Upper lobe of left lung (tissue), 6 donors: ENCODE data around the gene SLC25A18. TPM values are rescaled to one million over a fixed set of nuclear protein-coding genes. Genes with fewer than 3 reads are reported as not detected.
"Not testable (repeated sequence)": the region's sequence is repeated elsewhere in the genome, so short reads cannot be mapped to it uniquely, and the experiment has no call there.

Experiments used
- ATAC-seq, 2 donors: fragments of 200-7000 bp; cut with Tn5 transposase; one replicate each; pipeline ENCODE4 v1.9.1; 2022; ENCODE audit warnings: mild to moderate bottlenecking in 2 of 2, moderate library complexity in 2 of 2; ENCODE audit not compliant: low FRiP score in 2 of 2
- DNase-seq, 2 donors: peaks; one replicate each; pipeline ENCODE4 v3.0.0-alpha.2; 2019 to 2020
- H3K27ac ChIP-seq, 4 donors: fragments of 200-600 bp; sonication (generic); one replicate each; pipeline ENCODE4 v1.5.1; 2016 to 2019
- H3K27me3 ChIP-seq, 4 donors: fragments of 200-600 bp; sonication (generic); one replicate each; pipeline ENCODE4 v1.5.1; 2017 to 2019
- H3K36me3 ChIP-seq, 4 donors: fragments of 200-600 bp; sonication (generic); one replicate each; pipeline ENCODE4 v1.5.1; 2016 to 2019
- H3K4me1 ChIP-seq, 4 donors: fragments of 200-600 bp; sonication (generic); one replicate each; pipeline ENCODE4 v1.5.1; 2018 to 2019
- H3K4me3 ChIP-seq, 4 donors: fragments of 200-600 bp; sonication (generic); one replicate each; pipeline ENCODE4 v1.5.1; 2017 to 2019; ENCODE audit warnings: mild to moderate bottlenecking in 2 of 4, moderate library complexity in 1 of 4
- H3K9me3 ChIP-seq, 4 donors: fragments of 200-600 bp; sonication (generic); one replicate each; pipeline ENCODE4 v1.5.1; 2018 to 2019
- EP300 ChIP-seq, 4 donors: sonication (generic); formaldehyde crosslinking; IDR thresholded peaks; one replicate each; pipeline ENCODE4 v1.5.1; 2017; ENCODE audit warnings: antibody characterized with exemption in 4 of 4, control low read depth in 2 of 4
- POLR2A ChIP-seq, 4 donors: fragments of 450-650 bp; IDR thresholded peaks; one replicate each; pipeline ENCODE4 v1.5.1; 2016 to 2017; ENCODE audit warnings: antibody characterized with exemption in 4 of 4, mild to moderate bottlenecking in 2 of 4
- POLR2AphosphoS5 ChIP-seq, 2 donors: sonication (generic); formaldehyde crosslinking; IDR thresholded peaks; one replicate each; pipeline ENCODE4 v1.5.1; 2017; ENCODE audit warnings: antibody characterized with exemption in 2 of 2
- WGBS, 2 donors: methylation state at CpG; one replicate each; pipeline ENCODE4 v1.1.5; 2017 to 2018; 5-methylcytosine and 5-hydroxymethylcytosine counted together
- total RNA-seq, 6 donors: library from RNA; depleted of rRNA in 4 of 6; stranded (reverse); fragments of >200 nt in 4 of 6; gene quantifications; one replicate each; pipeline versions ENCODE4 v1.1.0 to v1.2.1, GENCODE V29; 2016 to 2021
- TF ChIP-seq, protein P1 (sequence below), 6 experiments: fragments of 450-650 bp in 4 of 6; fragments of 200-600 bp in 2 of 6; sonication (generic) in 2 of 6; IDR thresholded peaks; one replicate each; pipeline ENCODE4 v1.5.1; 2016 to 2019; ENCODE audit warnings: antibody characterized with exemption in 6 of 6
- donor health status: DM: no; HTN: no; CAD: no; lungs with moderate emphysema.
- donor health status: DM: no; HTN: yes; CAD: no; lungs with severe emphysema.

Gene SLC25A18
- total RNA-seq, 6 donors from 2014 or later = 0.69 to 3.1 (median 1.1) TPM

DNA sequence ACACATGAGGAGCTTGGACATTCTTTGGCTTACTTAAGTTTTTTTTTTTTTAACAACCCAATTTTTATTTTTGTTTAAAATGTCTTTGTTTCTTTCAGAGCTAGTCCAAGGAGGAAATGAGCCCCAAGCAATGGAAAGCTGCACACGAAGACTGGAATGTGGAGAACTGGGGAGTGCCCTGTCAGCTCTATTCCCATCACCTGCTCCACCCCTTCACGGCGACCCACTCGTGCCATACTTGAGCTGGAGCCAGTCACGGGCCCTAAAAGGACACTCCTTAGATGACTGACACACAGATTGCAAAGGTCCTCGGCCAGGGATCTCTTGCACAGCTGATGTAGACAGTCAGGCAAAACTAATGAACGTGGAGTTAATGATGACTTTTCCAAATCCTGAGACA, 10.6 kb upstream of the SLC25A18 start:
- no peaks in the 10 kb centered on the region for H3K4me1 ChIP-seq
- no peak overlapping the region for H3K27ac ChIP-seq
- H3K27me3 ChIP-seq = no peaks in the 10 kb centered on the region
- no peak for DNase-seq
- H3K36me3 ChIP-seq = peaks cover 0 to 31% (median 11%) of the 10 kb centered on the region in 4 donors
- no peaks in the 10 kb centered on the region for H3K9me3 ChIP-seq
- 55 to 71% methylated on average over 7 of the region's 7 CpGs for WGBS, 2 donors
- TF ChIP-seq POLR2AphosphoS5 (IDR thresholded peaks at IDR 0.05) (peak in 1 of 2 donors; percentile 16), EP300 (IDR thresholded peaks at IDR 0.05) (no peak)
- H3K4me3 ChIP-seq = no peak overlapping the region
- peak in 1 of 2 donors; percentile 20 for ATAC-seq

DNA sequence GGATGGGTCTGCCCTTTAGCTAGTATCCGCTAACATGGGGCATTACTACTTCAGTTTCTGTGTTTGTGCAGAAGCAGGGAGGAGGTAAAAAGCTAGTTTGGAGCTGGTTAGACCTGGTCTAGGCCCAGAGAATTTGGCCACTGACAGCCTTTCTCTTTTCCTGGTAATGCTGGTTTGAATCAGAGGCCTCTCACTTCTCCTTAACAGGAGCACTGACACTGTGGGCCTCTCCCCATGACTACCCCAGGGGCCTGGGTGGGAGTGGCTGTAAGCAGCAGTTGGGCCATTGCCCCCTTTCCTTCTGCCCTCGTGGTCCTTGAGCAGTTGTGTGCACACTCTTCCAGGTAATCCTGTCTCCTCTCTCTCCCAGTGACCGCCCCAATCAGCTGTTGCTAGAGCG, 8.5 kb upstream of the SLC25A18 start:
- TF ChIP-seq POLR2AphosphoS5 (IDR thresholded peaks at IDR 0.05) (no peak), POLR2A (IDR thresholded peaks at IDR 0.05) (no peak), EP300 (IDR thresholded peaks at IDR 0.05) (no peak)
- TF ChIP-seq, protein P1, sequence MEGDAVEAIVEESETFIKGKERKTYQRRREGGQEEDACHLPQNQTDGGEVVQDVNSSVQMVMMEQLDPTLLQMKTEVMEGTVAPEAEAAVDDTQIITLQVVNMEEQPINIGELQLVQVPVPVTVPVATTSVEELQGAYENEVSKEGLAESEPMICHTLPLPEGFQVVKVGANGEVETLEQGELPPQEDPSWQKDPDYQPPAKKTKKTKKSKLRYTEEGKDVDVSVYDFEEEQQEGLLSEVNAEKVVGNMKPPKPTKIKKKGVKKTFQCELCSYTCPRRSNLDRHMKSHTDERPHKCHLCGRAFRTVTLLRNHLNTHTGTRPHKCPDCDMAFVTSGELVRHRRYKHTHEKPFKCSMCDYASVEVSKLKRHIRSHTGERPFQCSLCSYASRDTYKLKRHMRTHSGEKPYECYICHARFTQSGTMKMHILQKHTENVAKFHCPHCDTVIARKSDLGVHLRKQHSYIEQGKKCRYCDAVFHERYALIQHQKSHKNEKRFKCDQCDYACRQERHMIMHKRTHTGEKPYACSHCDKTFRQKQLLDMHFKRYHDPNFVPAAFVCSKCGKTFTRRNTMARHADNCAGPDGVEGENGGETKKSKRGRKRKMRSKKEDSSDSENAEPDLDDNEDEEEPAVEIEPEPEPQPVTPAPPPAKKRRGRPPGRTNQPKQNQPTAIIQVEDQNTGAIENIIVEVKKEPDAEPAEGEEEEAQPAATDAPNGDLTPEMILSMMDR (IDR thresholded peaks at IDR 0.05) = no peak
- H3K27ac ChIP-seq = no peak overlapping the region
- WGBS, 2 donors = 88 to 91% methylated on average over 4 of the region's 4 CpGs

GRCh38 chr22:17559188-17559587, 4.1 kb upstream of the SLC25A18 start:
- Histone ChIP-seq H3K4me3 (no peak overlapping the region), H3K9me3 (no peaks in the 10 kb centered on the region), H3K27ac (peak overlapping the region in 1 of 4 donors; percentile 17), H3K27me3 (no peaks in the 10 kb centered on the region), H3K36me3 (peaks cover 0 to 2% (median 0%) of the 10 kb centered on the region in 4 donors), H3K4me1 (peaks cover 0 to 7% (median 5%) of the 10 kb centered on the region in 4 donors)
- 90 to 96% methylated on average over 10 of the region's 10 CpGs for WGBS, 2 donors
- ATAC-seq (no peak), DNase-seq (no peak)
- TF ChIP-seq POLR2AphosphoS5 (IDR thresholded peaks at IDR 0.05) (no peak), POLR2A (IDR thresholded peaks at IDR 0.05) (no peak), EP300 (IDR thresholded peaks at IDR 0.05) (no peak)
- TF ChIP-seq, protein P1 (IDR thresholded peaks at IDR 0.05) = no peak

More for the DNA sequence above, 8.5 kb upstream of the SLC25A18 start:
- no peaks in the 10 kb centered on the region for H3K9me3 ChIP-seq
- H3K4me1 ChIP-seq = no peaks in the 10 kb centered on the region
- H3K27me3 ChIP-seq = no peaks in the 10 kb centered on the region
- peaks cover 0 to 22% (median 3%) of the 10 kb centered on the region in 4 donors for H3K36me3 ChIP-seq
- ATAC-seq (no peak), DNase-seq (no peak)
- no peak overlapping the region for H3K4me3 ChIP-seq

DNA sequence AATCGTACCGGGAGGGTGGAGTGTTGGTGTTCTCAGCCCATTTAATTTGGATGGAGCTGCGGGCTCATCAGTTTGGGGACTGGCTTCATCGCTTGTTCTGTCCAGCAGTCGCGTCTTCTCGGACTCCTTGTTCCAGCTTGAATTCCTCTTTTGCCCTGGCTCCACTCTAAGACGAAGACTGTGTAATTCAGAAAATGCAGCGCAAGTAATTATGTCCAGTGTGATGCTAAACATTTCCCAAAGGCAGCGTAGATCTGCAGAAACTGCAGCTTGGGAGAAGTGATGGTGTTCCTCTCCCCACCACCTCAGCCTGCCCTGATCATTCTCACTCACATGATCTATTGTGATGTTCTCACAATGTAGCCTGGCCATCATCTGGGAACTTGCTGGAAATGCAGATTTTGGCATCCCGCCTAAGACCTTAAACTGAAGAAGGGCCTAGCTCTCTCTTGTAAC, 666 bp downstream of the SLC25A18 start:
- Histone ChIP-seq H3K9me3 (no peaks in the 10 kb centered on the region), H3K36me3 (no peaks in the 10 kb centered on the region), H3K4me1 (peaks cover 0 to 9% (median 6%) of the 10 kb centered on the region in 4 donors), H3K4me3 (peak overlapping the region in 1 of 4 donors; percentile 23), H3K27me3 (no peaks in the 10 kb centered on the region), H3K27ac (peak overlapping the region; percentile 53 to 67 (median 60))
- WGBS, 2 donors = 85 to 89% methylated on average over 11 of the region's 11 CpGs
- TF ChIP-seq, protein P1 (IDR thresholded peaks at IDR 0.05) = no peak
- TF ChIP-seq POLR2AphosphoS5 (IDR thresholded peaks at IDR 0.05) (no peak), EP300 (IDR thresholded peaks at IDR 0.05) (no peak)
- ATAC-seq (peak in 1 of 2 donors; percentile 54), DNase-seq (no peak)

GRCh38 chr22:17566016-17566687, 2.9 kb downstream of the SLC25A18 start:
- H3K9me3 ChIP-seq, H3K27ac ChIP-seq, ATAC-seq, H3K36me3 ChIP-seq, DNase-seq, H3K27me3 ChIP-seq, H3K4me3 ChIP-seq: not testable (repeated sequence)
- H3K4me1 ChIP-seq = peaks cover 14 to 28% (median 24%) of the 10 kb centered on the region in 4 donors
- 84 to 88% methylated on average over 19 of the region's 19 CpGs for WGBS, 2 donors

- H3K36me3 ChIP-seq = no peaks in the 10 kb centered on the region
- H3K4me1 ChIP-seq = peaks cover 18 to 31% (median 30%) of the 10 kb centered on the region in 4 donors
- H3K9me3 ChIP-seq = no peaks in the 10 kb centered on the region
- WGBS, 2 donors = 84% methylated on average over 10 of the region's 10 CpGs
- no peak for DNase-seq
- TF ChIP-seq POLR2A (IDR thresholded peaks at IDR 0.05) (no peak), EP300 (IDR thresholded peaks at IDR 0.05) (no peak), POLR2AphosphoS5 (IDR thresholded peaks at IDR 0.05) (no peak)
- TF ChIP-seq, protein P1 (IDR thresholded peaks at IDR 0.05) = no peak
- no peaks in the 10 kb centered on the region for H3K27me3 ChIP-seq
- no peak overlapping the region for H3K4me3 ChIP-seq
- no peak for ATAC-seq
- H3K27ac ChIP-seq = no peak overlapping the region
Measured at GRCh38 chr22:17566776-17567175, 3.5 kb downstream of the SLC25A18 start.
